ENCODE data around the gene ZNF880.
A peak's percentile ranks its signal among the peaks of the same experiment; 100 is the strongest.
"Not testable (repeated sequence)": the region's sequence is repeated elsewhere in the genome, so short reads cannot be mapped to it uniquely, and the experiment has no call there.

ZNF880 gene

GRCh38 chr19:52369559-52370340 is at the start of gene ZNF880:
ZNF880 (plus strand) TSS chr19:52369923; CDS start chr19:52369966, 43 bp downstream.
- peak; percentile 95 for DNase-seq

- DNase-seq, result no peak
Observed at GRCh38 chr19:52322429-52322828, 47.3 kb upstream of the ZNF880 start.

- DNase-seq, result no peak
Observed at GRCh38 chr19:52331757-52332156, 38.0 kb upstream of the ZNF880 start.

- DNase-seq, result no peak
Observed at GRCh38 chr19:52335768-52336116, 34.0 kb upstream of the ZNF880 start.

- DNase-seq, result peak; percentile 89
Observed at GRCh38 chr19:52336117-52336790, 33.5 kb upstream of the ZNF880 start, which contains the start of gene ZNF610. ZNF610 (plus strand) TSS chr19:52336243; CDS start chr19:52349173, 12,930 bp downstream.

- DNase-seq, result no peak
Observed at GRCh38 chr19:52336791-52337381, 32.8 kb upstream of the ZNF880 start.

- DNase-seq, result not testable (repeated sequence)
Observed at GRCh38 chr19:52339022-52339421, 30.7 kb upstream of the ZNF880 start.

- peak; percentile 30 for DNase-seq
Observed at GRCh38 chr19:52343548-52343947, 26.2 kb upstream of the ZNF880 start.

GRCh38 chr19:52345162-52345561 is 24.6 kb upstream of the ZNF880 start:
- no peak for DNase-seq

- DNase-seq, result no peak
Observed at GRCh38 chr19:52351512-52351911, 18.2 kb upstream of the ZNF880 start.

GRCh38 chr19:52366414-52366824 is 3.3 kb upstream of the ZNF880 start:
- DNase-seq, result no peak

GRCh38 chr19:52370341-52370710 is 603 bp downstream of the ZNF880 start:
- DNase-seq, result no peak

- no peak for DNase-seq
Observed at GRCh38 chr19:52391135-52391534, 21.4 kb downstream of the ZNF880 start.

GRCh38 chr19:52397310-52398080 is 27.8 kb downstream of the ZNF880 start, which contains the start of gene ZNF528:
ZNF528 (plus strand) TSS chr19:52397849; CDS start chr19:52402014, 4,165 bp downstream.
- DNase-seq, result peak; percentile 95

- peak; percentile 2 for DNase-seq
Observed at GRCh38 chr19:52398081-52398441, 28.3 kb downstream of the ZNF880 start.

GRCh38 chr19:52410276-52410675 is 40.6 kb downstream of the ZNF880 start:
- DNase-seq, result no peak

GRCh38 chr19:52415711-52416110 is 46.0 kb downstream of the ZNF880 start:
- no peak for DNase-seq

GRCh38 chr19:52428937-52429336 is 59.2 kb downstream of the ZNF880 start, which contains the start of gene ZNF534:
ZNF534 (plus strand) TSS chr19:52429148; CDS start chr19:52431475, 2,327 bp downstream.
- no peak for DNase-seq

Data from stimulated activated CD4-positive, alpha-beta T cell treated with anti-CD3 and anti-CD28 coated beads, Interleukin-4, amount 100 ng/mL, for 1 hour (primary cell).